ENCODE data around the gene MFSD11. TPM values are rescaled to one million over a fixed set of nuclear protein-coding genes. Genes with fewer than 3 reads are reported as not detected.

MFSD11 gene
- total RNA-seq, 2 experiments from 2014 or later = 55.1 to 63.1 TPM

- Histone ChIP-seq H3K36me3 (ENCODE audit: insufficient read depth, low read length) (no peaks in the 10 kb centered on the region), H3K4me2 (ENCODE audit: low read length) (no peak overlapping the region), H3K79me2 (ENCODE audit: insufficient read depth, low read depth, low read length) (no peaks in the 10 kb centered on the region), H3K9me3 (ENCODE audit: low read length) (no peaks in the 10 kb centered on the region), H3K9me2 (ENCODE audit: insufficient read depth, low read length) (no peaks in the 10 kb centered on the region), H2AFZ (ENCODE audit: low read length) (no peak overlapping the region), H3K27ac (ENCODE audit: low read depth, low read length, poor library complexity, severe bottlenecking) (no peak overlapping the region), H3K4me1 (ENCODE audit: insufficient read depth, low read length, poor library complexity, severe bottlenecking) (peaks cover 11% of the 10 kb centered on the region), H3K4me3 (ENCODE audit: low read depth, low read length, poor library complexity, severe bottlenecking) (no peak overlapping the region), H4K20me1 (ENCODE audit: insufficient read depth, low read length) (no peaks in the 10 kb centered on the region)
- BruUV-seq (replicated peaks) = no TSS peak
- ChIA-PET POLR2A (no interaction called here), CTCF (ENCODE audit: unreplicated experiment) (no interaction called here)
- TF ChIP-seq CTCF (conservative IDR thresholded peaks at IDR 0.05; ENCODE audit: low read length) (no peak), EZH2phosphoT487 (IDR thresholded peaks at IDR 0.05; ENCODE audit: borderline replicate concordance, low read depth, low read length) (no peak)
- intact Hi-C loops (cut with micrococcal nuclease; ENCODE audit: unreplicated experiment) = no loop called here
- no peak for DNase-seq (ENCODE audit: low spot score)
Measured at GRCh38 chr17:76706817-76707216, 31.1 kb upstream of the MFSD11 start.

- no peak overlapping the region for H3K4me3 ChIP-seq (ENCODE audit: low read depth, low read length, poor library complexity, severe bottlenecking)
- H3K4me2 ChIP-seq (ENCODE audit: low read length) = no peak overlapping the region
- ChIA-PET CTCF (ENCODE audit: unreplicated experiment) (interaction anchor here (0.6 kb wide), 1 partner anchor 180 kb away, joined by 3 read pairs; no protein-coding TSS in a partner anchor), POLR2A (interaction anchor here (0.5 kb wide), 1 partner anchor 20 kb away, joined by 3 read pairs; no protein-coding TSS in a partner anchor)
- no peak overlapping the region for H3K27ac ChIP-seq (ENCODE audit: low read depth, low read length, poor library complexity, severe bottlenecking)
- H3K79me2 ChIP-seq (ENCODE audit: insufficient read depth, low read depth, low read length) = no peaks in the 10 kb centered on the region
- no peak for DNase-seq (ENCODE audit: low spot score)
- H2AFZ ChIP-seq (ENCODE audit: low read length) = no peak overlapping the region
- H4K20me1 ChIP-seq (ENCODE audit: insufficient read depth, low read length) = no peaks in the 10 kb centered on the region
- peaks cover 11% of the 10 kb centered on the region for H3K4me1 ChIP-seq (ENCODE audit: insufficient read depth, low read length, poor library complexity, severe bottlenecking)
- no peaks in the 10 kb centered on the region for H3K9me2 ChIP-seq (ENCODE audit: insufficient read depth, low read length)
- no peaks in the 10 kb centered on the region for H3K9me3 ChIP-seq (ENCODE audit: low read length)
- no TSS peak for BruUV-seq (replicated peaks)
- TF ChIP-seq EZH2phosphoT487 (IDR thresholded peaks at IDR 0.05; ENCODE audit: borderline replicate concordance, low read depth, low read length) (no peak), CTCF (conservative IDR thresholded peaks at IDR 0.05; ENCODE audit: low read length) (0 out of 2 replicates have a peak, but pooled peaks have one; percentile 37)
- 0 out of 2 replicates have a peak, but pooled peaks cover under 1% of the 10 kb centered on the region for H3K36me3 ChIP-seq (ENCODE audit: insufficient read depth, low read length)
- intact Hi-C loops (cut with micrococcal nuclease; ENCODE audit: unreplicated experiment) = no loop called here
Measured at GRCh38 chr17:76707985-76708807, 29.7 kb upstream of the MFSD11 start.
